Psoas muscle (tissue), 8 donors: Measurements from ENCODE around the gene TRIB2. TPM values are rescaled to one million over a fixed set of nuclear protein-coding genes. Genes with fewer than 3 reads are reported as not detected.

Source experiments
- ATAC-seq, 4 donors: fragments of 200-7000 bp; cut with Tn5 transposase; one replicate each; pipeline ENCODE4 v1.9.1; 2020; ENCODE audit warnings: moderate library complexity in 3 of 4, mild to moderate bottlenecking in 2 of 4
- DNase-seq, 2 donors: peaks; one replicate each; pipeline ENCODE4 v3.0.0-alpha.2; 2020
- H3K27ac ChIP-seq: fragments of 200-600 bp; one replicate; pipeline ENCODE4 v1.8.0; 2022
- H3K27me3 ChIP-seq, 3 donors: fragments of 200-600 bp in 1 of 3; one replicate each; pipeline versions ENCODE4 v1.6.1 to v1.8.0; 2013 to 2022; ENCODE audit warnings: low read length in 2 of 3, mild to moderate bottlenecking in 2 of 3, moderate library complexity in 1 of 3; ENCODE audit not compliant: insufficient read depth in 3 of 3
- H3K36me3 ChIP-seq, 2 donors: fragments of 200-600 bp in 1 of 2; one replicate each; pipeline versions ENCODE4 v1.6.1 to v1.8.0; 2013 to 2022; ENCODE audit warnings: low read depth in 1 of 2, mild to moderate bottlenecking in 1 of 2, moderate library complexity in 1 of 2; ENCODE audit not compliant: insufficient read depth in 1 of 2
- H3K4me1 ChIP-seq: fragments of 200-600 bp; one replicate; pipeline ENCODE4 v1.8.0; 2022
- H3K4me3 ChIP-seq: fragments of 200-600 bp; one replicate; pipeline ENCODE4 v1.8.0; 2022; ENCODE audit warnings: mild to moderate bottlenecking
- H3K9me3 ChIP-seq: fragments of 200-600 bp; one replicate; pipeline ENCODE4 v1.8.0; 2022
- CTCF ChIP-seq: fragments of 200-600 bp; IDR thresholded peaks from one replicate; pipeline ENCODE4 v1.8.0; 2022; ENCODE audit warnings: antibody characterized with exemption
- WGBS, 3 donors: extraction: QIAGEN DNeasy Blood & Tissue Kit; methylation state at CpG; one replicate each; pipeline versions ENCODE4 v1.1.6 to v1.1.7; 2013; 5-methylcytosine and 5-hydroxymethylcytosine counted together
- intact Hi-C, 2 donors: fragments of 100-400 bp; cut with DNase I; formaldehyde crosslinking; loops; one replicate each; pipeline versions ENCODE4 v1.11.0 to v1.14.2; 2022
- polyA plus RNA-seq, 3 donors: library from polyadenylated mRNA; stranded (reverse); fragments of 200-250 nt; gene quantifications; one replicate each; pipeline ENCODE4 v1.2.3, GENCODE V29; 2013
- total RNA-seq, 4 donors: library from RNA; stranded (reverse); fragmentation: NEBNext Ultra II Directional in 2 of 4; extraction: Animal tissue kit (Norgen Biotek cat#: 25700) in 2 of 4; gene quantifications; one replicate each; pipeline versions ENCODE4 v1.2.1 to v1.2.4, GENCODE V29; 2021 to 2023
- donor health status: healthy with polysubstance abuse.
- donor health status: DM: no; HTN: no; CAD: no; lungs with moderate emphysema.
- donor health status: Bipolar disorder and iron deficiency.
- donor health status: healthy.
- donor health status: DM: yes; HTN: yes; CAD: no.
- donor health status: DM: no; HTN: no; CAD: no.
- donor health status: DM: no; HTN: no; CAD: no.
- donor health status: DM: yes; HTN: yes; CAD: no.

Gene TRIB2
- total and polyA plus RNA-seq, 7 donors, result 6.8 to 18.0 (median 12.5) TPM

- H3K27ac ChIP-seq, result peak overlapping the region; percentile 91
- peaks cover 17% of the 10 kb centered on the region for H3K4me1 ChIP-seq
- TF ChIP-seq CTCF, result no peak
- no peaks in the 10 kb centered on the region for H3K36me3 ChIP-seq
- intact Hi-C loops, result loop anchor here (5.0 to 10.0 kb wide), 3 partner anchors 213 to 540 kb away; no protein-coding TSS in a partner anchor
- H3K9me3 ChIP-seq, result no peaks in the 10 kb centered on the region
- no peak for ATAC-seq
- no peak overlapping the region for H3K4me3 ChIP-seq
- DNase-seq, result no peak
- 45 to 57% (median 49%) methylated on average over 10 of the region's 10 CpGs for WGBS, 3 donors
- H3K27me3 ChIP-seq, result no peaks in the 10 kb centered on the region
These were observed 2.1 kb upstream of the TRIB2 start for GRCh38 chr2:12714391-12715221.

- no peak for DNase-seq
- no peaks in the 10 kb centered on the region for H3K27me3 ChIP-seq
- peak overlapping the region; percentile 90 for H3K4me3 ChIP-seq
- H3K36me3 ChIP-seq, result no peaks in the 10 kb centered on the region
- intact Hi-C loops, result loop anchor here (1.0 to 10.0 kb wide), 4 partner anchors 212 to 886 kb away; no protein-coding TSS in a partner anchor
- H3K27ac ChIP-seq, result peak overlapping the region; percentile 91
- no peaks in the 10 kb centered on the region for H3K9me3 ChIP-seq
- peaks cover 23% of the 10 kb centered on the region for H3K4me1 ChIP-seq
- ATAC-seq, result no peak
- TF ChIP-seq CTCF, result no peak
- WGBS, 3 donors, result 40 to 53% (median 41%) methylated on average over 14 of the region's 14 CpGs
These were observed 1.3 kb upstream of the TRIB2 start for GRCh38 chr2:12715258-12716031.

- peak; percentile 66 to 85 for DNase-seq
- no peaks in the 10 kb centered on the region for H3K27me3 ChIP-seq
- H3K36me3 ChIP-seq, result no peaks in the 10 kb centered on the region
- H3K4me1 ChIP-seq, result peaks cover 23% of the 10 kb centered on the region
- peak overlapping the region; percentile 91 for H3K27ac ChIP-seq
- ATAC-seq, result peak; percentile 41 to 51 (median 43)
- H3K4me3 ChIP-seq, result peak overlapping the region; percentile 90
- intact Hi-C loops, result loop anchor here (1.0 to 10.0 kb wide), 4 partner anchors 211 to 887 kb away; no protein-coding TSS in a partner anchor
- peak; percentile 47 for TF ChIP-seq CTCF
- WGBS, 3 donors, result 7 to 11% (median 9%) methylated on average over 3 of the region's 3 CpGs
- H3K9me3 ChIP-seq, result no peaks in the 10 kb centered on the region
These were observed 779 bp upstream of the TRIB2 start for GRCh38 chr2:12716032-12716281.

GRCh38 chr2:12717191-12718014 is 667 bp downstream of the TRIB2 start:
- DNase-seq (peak; percentile 52 to 73), ATAC-seq (peak; percentile 43 to 68 (median 60))
- Histone ChIP-seq H3K27ac (peak overlapping the region; percentile 91), H3K9me3 (no peaks in the 10 kb centered on the region), H3K36me3 (no peaks in the 10 kb centered on the region), H3K27me3 (no peaks in the 10 kb centered on the region), H3K4me1 (peaks cover 37% of the 10 kb centered on the region), H3K4me3 (peak overlapping the region; percentile 90)
- TF ChIP-seq CTCF, result peak; percentile 32
- intact Hi-C loops, result loop anchor here (2.0 to 10.0 kb wide), 6 partner anchors 210 to 855 kb away; no protein-coding TSS in a partner anchor
- WGBS, 3 donors, result 0% methylated on average over 73 to 74 of the region's 74 CpGs
